GM21390 (cell line): ENCODE results near the gene LAMC1.
"Not testable (repeated sequence)": the region's sequence is repeated elsewhere in the genome, so short reads cannot be mapped to it uniquely, and the experiment has no call there.

ENCODE experiments used
- ATAC-seq: cut with Tn5 transposase; IDR thresholded peaks from one replicate; pipeline ENCODE4 v1.9.1; 2021; ENCODE audit not compliant: unreplicated experiment

LAMC1 gene

DNA sequence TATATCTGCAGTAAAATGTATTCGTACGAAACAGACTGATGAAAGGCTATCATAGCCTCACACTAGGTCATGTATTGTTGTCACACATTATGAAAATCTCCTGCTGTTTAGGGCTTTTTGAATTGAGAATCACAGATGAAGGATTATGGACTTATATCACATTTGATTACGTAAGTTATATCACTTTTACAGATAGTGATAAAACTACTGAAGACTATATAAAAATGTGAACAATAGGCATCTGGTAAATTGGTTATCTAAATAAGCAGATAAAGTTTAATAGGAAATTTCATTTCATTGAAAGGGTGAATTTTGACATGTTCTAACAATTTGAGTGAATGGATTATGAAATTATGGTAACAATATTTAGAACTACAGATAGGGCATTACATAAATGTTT is 20.0 kb downstream of the LAMC1 start:
- no peak for ATAC-seq

GRCh38 chr1:183043872-183044854 is 20.9 kb downstream of the LAMC1 start:
- ATAC-seq: no peak

DNA sequence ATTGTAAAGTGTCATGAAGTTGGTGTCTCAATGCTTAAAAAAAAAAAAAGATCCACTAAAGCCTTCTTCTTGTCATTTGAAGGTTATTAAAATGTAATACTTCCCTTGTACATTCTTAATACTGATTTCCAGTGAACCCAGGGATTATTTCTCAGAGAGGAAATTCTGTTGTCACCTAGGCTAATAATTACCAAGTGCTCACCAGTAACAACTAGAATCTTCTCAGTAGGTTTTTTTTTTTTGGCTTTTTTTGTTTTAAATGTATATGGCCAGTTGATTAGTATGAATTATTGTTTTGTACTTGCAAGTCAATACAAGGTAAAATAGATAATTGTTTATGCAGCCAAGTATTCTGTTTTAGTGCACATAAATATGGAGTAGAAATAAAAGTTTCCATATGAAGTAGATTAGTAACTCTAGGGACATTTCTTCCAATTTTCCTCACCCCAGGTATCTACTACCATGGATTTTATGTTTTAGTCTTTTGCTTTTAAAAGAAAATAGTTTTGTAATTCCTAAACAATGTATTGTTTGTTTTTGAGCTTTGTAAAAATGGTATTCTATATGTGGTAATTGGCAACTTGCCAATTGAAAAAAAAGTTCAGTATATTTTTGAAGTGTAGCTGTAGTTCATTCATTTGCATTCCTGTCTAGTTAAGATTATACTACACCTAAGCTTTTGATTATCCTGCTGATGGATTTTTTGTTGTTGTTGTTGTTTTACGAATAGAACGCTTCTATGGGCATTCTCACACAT is 21.9 kb downstream of the LAMC1 start:
- ATAC-seq: no peak

DNA sequence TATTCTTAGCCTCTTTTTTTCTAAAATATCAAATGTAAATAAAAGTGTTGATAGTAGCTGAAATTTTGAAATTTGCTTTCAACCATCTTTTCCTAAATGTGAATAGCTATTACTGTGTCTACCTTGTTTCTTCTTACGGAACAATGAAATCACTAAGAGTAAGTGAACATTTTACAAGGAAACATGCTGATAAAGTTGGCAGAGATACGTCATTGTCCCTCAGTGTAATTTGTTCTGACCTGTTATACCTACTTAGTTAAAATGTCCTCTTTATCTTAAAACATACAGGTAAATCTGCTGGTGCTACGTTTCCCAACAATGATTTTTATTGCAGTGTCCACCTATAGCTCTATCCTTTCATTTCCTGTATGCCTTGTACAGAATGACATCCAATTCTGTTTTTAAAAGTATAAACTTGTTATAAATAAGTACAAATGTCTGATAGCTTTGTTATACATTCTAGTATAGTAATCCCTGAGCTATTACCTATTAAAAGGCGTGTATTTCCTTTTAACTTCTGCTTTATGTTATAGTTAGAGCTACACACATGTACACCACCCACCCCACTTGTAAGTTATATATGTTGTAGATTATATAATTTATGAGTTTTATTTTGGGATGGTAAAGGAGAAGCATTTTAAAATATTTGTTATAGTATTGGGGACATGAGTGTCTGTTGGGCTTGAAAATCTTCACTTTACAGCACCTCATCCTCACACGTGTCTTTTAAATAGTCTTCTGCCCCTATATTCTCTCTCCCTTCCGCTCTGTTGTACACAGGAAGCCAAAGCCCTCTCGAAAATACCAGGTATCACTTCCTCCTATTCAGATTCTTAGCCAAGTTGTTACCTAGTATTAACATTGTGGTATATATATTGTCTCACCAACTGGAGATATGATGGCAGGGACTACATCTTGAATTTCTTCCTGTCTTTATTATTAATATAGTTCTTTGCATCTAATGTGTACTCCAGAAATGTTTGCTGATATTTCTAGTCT is 25.2 kb downstream of the LAMC1 start:
- ATAC-seq: peak; percentile 100

DNA sequence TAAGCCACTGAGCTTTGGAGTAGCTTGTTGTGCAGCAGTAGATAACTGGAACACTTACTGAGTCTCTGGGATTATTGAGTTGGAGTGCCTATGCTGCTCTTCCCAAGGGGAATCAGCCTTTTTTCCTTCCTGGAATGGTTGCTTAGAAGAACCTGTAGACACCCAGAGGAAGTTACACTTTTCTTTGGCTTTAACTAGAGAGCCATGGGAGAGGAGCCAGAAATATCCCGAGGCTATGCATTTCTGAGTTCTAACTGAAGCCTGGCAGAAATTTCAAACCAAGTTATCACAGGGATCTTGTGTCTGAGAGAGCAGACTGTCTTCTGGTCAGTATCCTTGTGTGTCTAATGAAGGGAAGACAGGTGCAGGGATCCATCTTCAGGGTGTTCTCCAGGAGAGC is 28.3 kb downstream of the LAMC1 start:
- no peak for ATAC-seq

GRCh38 chr1:183052861-183053260 is 29.6 kb downstream of the LAMC1 start:
- no peak for ATAC-seq

- no peak for ATAC-seq
Observed at GRCh38 chr1:183058851-183059502, 35.8 kb downstream of the LAMC1 start.

- no peak for ATAC-seq
Observed at GRCh38 chr1:183061194-183061593, 38.0 kb downstream of the LAMC1 start.

DNA sequence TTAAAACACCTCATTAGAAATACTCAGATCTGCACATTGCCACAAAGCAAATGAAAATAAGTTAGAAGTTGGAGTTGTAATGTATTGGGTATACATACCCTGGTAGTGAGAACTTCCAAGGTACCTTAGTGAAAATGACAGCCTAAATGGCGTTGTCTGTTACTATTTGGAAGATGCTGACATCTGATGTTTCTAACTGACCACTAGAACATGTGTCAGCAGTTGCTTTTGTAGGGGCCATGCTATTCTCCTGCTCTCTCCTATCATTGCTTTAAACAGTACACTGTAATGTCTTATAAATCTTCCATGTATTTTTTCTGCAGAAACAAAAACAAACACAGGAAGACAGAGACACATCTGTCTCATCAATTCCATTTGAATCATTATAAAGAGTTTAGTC is 40.1 kb downstream of the LAMC1 start:
- ATAC-seq: no peak

- no peak for ATAC-seq
Observed at GRCh38 chr1:183065168-183065706, 42.0 kb downstream of the LAMC1 start.

DNA sequence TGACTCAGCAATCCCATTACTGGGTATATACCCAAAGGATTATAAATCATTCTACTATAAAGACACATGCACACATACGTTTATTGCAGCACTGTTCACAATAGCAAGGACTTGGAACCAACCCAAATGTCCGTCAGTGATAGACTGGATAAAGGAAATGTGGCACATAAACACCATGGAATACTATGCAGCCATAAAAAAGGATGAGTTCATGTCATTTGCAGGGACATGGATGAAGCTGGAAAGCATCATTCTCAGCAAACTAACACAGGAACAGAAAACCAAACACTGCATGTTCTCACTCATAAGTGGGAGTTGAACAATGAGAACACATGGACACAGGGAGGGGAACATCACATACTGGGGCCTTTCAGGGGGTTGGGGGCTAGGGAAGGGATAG is 43.2 kb downstream of the LAMC1 start:
- not testable (repeated sequence) for ATAC-seq

DNA sequence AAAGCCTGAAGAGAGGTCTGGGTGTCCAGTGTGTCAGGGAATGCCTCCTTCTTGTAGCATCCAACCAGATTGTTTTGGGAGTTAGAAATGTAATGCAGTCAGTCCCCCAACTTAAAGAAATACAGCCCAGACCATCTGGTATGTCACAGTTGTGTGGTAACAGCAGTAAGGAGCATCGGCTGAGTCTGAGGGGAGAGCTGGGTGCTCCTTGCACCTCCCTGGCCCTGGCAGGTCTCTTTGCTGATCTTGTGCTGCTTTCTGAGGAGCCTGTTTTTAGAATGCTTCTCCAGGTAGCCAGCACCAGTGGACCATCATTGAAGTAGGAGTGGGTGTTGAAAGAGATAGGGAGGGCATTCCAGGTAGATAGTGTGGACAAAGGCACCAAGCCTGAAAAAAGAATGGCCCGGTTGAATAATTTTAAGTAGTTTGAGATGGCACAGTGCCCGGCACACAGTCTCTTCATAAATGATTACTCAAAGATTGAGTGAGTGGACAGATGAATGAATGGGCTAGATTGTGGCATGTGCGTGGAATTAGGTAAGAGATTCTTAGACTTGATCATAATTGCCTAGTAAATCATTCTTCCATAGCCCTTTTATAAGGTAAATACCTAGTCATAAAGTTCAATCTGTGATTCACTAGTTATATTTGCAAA is 46.5 kb downstream of the LAMC1 start:
- ATAC-seq: no peak

DNA sequence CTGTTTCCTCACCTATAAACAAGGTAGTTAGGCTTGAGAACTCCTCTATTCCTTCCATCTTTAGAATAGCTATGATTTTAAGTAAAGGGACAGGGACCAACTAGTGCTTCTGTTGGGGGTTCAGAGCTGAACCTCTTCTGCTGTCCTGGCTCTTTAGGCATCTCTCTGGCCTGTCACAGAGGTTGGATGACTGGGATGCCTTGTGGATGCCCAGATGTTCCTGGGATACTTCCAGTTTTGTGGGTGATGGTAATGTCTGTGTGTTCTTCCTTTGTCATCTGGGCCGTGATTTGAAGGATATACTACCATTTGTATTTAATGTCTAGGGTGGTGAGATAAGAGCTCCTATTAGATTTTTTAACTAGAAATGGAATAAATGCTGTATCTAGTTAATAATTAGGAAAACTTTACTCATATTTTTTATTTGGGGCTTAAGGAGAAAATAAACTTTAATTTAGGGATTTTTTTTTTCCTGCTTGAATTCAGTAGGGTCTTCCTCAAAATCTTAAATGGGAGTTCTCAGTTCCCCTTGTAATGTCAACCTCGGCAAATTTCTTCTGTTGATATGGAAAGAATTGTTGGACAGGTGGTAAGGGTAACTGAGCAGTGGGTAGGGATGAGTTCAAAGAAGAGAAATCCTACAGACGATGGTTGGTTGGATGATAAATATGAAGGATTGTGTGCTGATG is 47.2 kb downstream of the LAMC1 start:
- no peak for ATAC-seq

- peak; percentile 89 for ATAC-seq
Observed at GRCh38 chr1:183070923-183071618, 47.9 kb downstream of the LAMC1 start.

- ATAC-seq: not testable (repeated sequence)
Observed at GRCh38 chr1:183072595-183072994, 49.4 kb downstream of the LAMC1 start.

DNA sequence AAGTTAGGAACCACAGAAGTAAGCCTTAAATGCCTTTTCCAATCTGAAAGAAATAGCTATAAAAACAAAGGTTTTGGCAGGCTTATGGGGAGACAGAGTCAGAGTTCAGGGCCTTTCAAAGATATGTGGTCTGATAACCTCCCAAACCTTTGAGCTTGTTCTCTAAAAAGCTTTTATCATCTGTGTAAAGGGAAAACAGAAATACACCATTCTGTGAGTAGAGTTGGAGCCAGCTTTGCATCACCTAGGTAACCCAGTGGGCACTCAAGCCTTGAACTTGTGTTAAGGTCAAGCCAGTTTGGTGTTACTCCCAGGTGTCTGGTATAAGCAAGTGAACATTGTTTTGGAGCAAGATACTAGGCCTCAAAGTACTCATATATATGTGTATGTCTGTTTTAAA is 50.1 kb downstream of the LAMC1 start:
- no peak for ATAC-seq

DNA sequence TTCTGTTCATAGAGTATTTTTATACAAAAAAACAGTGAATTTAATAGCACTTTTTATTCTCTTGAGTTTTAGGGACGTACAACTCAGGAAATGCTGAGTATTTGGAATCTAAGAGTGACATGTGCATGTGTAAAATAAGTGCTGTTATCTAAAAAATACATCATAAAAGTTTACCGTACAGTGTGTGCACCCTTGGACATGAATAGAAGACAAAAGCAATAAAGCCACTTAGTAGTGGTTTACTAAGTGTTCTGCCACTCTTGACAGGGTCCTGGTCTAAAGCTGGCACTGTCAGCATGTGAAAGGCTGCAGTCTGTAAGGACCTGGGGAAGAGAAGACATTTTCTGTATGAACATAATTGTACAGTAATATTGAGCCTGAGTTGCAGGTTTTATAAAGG is 51.0 kb downstream of the LAMC1 start:
- no peak for ATAC-seq

- no peak for ATAC-seq
Observed at GRCh38 chr1:183075861-183076260, 52.6 kb downstream of the LAMC1 start.
